ENCODE measurements around the gene TNIP1.

TNIP1 gene

DNA sequence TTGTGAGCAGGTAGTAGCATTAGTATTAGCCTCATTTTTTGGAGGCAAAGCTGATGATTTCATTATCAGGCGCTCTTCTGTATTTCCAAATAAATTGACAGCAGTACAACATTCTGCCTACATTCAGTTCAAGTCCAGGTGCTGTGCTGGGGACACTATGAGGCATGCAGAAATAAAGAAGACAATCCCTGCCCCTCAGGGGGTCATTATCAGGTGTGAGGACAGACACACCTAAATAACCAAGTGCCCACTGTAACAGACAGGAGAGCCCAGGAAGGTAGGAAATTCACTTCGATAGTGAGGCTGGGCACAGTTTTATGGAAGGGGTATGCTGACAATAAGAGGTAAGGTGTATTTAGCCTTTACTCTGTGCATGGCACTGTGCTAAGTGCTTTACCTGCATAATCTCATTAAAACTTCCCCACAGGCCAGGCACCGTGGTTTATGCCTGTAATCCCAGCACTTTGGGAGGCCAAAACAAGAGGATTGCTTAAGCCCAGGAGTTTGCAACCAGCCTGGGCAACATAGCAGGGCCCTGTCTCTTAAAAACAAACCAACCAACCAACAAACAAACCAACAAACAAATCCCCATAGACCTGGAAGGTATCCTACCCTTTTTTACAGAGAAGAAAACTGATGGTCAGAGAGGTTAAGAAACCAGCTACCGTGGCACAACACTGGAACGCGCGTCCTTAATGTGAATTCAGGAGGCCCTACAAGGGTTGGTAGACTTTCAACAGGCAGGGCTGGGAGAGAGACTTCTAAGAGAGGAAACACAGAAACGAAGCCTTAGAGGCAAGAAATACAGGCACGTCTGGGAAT is 77.9 kb downstream of the TNIP1 start:
- no peaks in the 10 kb centered on the region for H3K9me3 ChIP-seq
- DNase-seq: no peak
- H3K27me3 ChIP-seq: no peaks in the 10 kb centered on the region
- TF ChIP-seq, protein P1, sequence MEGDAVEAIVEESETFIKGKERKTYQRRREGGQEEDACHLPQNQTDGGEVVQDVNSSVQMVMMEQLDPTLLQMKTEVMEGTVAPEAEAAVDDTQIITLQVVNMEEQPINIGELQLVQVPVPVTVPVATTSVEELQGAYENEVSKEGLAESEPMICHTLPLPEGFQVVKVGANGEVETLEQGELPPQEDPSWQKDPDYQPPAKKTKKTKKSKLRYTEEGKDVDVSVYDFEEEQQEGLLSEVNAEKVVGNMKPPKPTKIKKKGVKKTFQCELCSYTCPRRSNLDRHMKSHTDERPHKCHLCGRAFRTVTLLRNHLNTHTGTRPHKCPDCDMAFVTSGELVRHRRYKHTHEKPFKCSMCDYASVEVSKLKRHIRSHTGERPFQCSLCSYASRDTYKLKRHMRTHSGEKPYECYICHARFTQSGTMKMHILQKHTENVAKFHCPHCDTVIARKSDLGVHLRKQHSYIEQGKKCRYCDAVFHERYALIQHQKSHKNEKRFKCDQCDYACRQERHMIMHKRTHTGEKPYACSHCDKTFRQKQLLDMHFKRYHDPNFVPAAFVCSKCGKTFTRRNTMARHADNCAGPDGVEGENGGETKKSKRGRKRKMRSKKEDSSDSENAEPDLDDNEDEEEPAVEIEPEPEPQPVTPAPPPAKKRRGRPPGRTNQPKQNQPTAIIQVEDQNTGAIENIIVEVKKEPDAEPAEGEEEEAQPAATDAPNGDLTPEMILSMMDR (IDR thresholded peaks at IDR 0.05; ENCODE audit: low read depth, low read length): no peak
- no peaks in the 10 kb centered on the region for H3K36me3 ChIP-seq
- H3K4me1 ChIP-seq: no peaks in the 10 kb centered on the region
- no peak overlapping the region for H3K4me3 ChIP-seq (ENCODE audit: low read depth, low read length)

DNA sequence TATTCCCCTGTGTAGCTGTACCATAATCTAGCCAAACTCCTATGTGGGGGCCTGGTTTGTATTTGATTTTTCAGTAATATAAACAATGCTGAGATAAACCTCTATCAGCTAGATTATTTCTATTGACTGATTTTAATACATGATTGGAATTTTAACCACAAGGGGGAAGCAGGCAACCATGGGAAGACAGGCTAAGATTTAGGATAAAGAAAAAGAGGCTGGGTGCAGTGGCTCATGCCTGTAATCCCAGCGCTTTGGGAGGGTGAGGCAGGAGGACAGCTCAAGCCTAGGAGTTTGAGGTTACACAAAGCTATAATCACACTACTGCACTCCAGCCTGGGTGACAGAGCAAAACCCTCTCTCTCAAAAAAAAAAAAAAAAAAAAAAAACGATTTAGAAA is 78.6 kb downstream of the TNIP1 start:
- Histone ChIP-seq H3K4me3 (ENCODE audit: low read depth, low read length) (no peak overlapping the region), H3K27me3 (no peaks in the 10 kb centered on the region), H3K9me3 (no peaks in the 10 kb centered on the region), H3K36me3 (no peaks in the 10 kb centered on the region), H3K4me1 (no peaks in the 10 kb centered on the region)
- no peak for DNase-seq
- TF ChIP-seq, protein P1 (IDR thresholded peaks at IDR 0.05; ENCODE audit: low read depth, low read length): peak; percentile 43

DNA sequence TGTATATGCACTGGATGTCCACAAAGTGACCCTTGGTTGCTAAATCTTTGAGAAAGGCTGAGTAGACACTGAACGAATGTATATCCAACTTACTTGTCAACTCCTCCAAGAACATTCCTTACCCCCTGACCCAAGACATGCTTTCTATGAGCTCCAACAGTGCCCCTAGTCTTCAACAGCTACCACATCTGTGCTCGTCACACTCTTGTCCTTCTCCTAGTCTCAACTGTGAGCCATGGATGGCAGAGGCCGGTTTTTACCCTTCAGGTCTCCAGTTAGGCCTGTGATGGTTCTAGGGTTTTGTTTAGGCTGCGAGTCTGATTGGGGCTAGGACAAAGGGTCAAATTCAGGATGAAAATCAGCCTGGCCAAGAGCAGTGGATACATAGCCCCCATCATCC is 79.4 kb downstream of the TNIP1 start:
- TF ChIP-seq, protein P1 (IDR thresholded peaks at IDR 0.05; ENCODE audit: low read depth, low read length): no peak
- Histone ChIP-seq H3K4me3 (ENCODE audit: low read depth, low read length) (no peak overlapping the region), H3K4me1 (no peaks in the 10 kb centered on the region), H3K36me3 (no peaks in the 10 kb centered on the region), H3K9me3 (no peaks in the 10 kb centered on the region), H3K27me3 (no peaks in the 10 kb centered on the region)
- DNase-seq: no peak

DNA sequence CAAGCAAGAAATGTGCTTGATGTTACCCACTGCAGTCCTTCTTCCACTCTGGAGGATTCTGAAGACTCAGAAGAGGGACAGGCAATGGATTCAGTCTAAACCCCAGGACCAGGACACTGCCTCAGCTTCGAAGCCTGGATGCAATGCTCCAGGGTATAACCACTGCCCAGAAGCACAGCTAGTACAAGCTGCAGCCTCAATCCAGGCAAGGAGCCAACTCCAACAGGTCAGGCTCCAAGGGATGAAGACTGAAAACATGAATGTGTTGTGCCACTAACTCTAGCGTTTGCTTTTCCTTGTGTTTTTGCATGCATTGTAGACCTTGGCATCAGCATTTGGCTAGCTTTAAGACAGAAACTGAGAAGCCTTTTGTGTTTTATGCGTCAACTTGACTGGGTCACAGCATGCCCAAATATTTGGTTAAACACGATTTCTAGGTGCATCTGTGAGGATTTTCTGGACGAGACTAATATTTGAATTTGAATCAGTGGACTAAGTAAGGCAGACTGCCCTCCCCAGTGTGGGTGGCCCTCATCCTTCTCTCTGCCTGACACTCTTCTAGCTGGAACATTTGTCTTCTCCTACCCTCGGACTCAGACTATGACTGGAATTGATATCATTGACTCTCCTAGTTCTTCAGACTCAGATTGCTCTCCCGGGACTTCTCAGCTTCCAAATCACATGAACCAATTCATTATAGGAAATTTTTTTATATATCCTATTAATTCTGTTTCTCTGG is 81.0 kb downstream of the TNIP1 start:
- TF ChIP-seq, protein P1 (IDR thresholded peaks at IDR 0.05; ENCODE audit: low read depth, low read length): no peak
- Histone ChIP-seq H3K4me1 (no peaks in the 10 kb centered on the region), H3K4me3 (ENCODE audit: low read depth, low read length) (no peak overlapping the region), H3K27me3 (no peaks in the 10 kb centered on the region), H3K9me3 (no peaks in the 10 kb centered on the region), H3K36me3 (no peaks in the 10 kb centered on the region)
- DNase-seq: no peak

DNA sequence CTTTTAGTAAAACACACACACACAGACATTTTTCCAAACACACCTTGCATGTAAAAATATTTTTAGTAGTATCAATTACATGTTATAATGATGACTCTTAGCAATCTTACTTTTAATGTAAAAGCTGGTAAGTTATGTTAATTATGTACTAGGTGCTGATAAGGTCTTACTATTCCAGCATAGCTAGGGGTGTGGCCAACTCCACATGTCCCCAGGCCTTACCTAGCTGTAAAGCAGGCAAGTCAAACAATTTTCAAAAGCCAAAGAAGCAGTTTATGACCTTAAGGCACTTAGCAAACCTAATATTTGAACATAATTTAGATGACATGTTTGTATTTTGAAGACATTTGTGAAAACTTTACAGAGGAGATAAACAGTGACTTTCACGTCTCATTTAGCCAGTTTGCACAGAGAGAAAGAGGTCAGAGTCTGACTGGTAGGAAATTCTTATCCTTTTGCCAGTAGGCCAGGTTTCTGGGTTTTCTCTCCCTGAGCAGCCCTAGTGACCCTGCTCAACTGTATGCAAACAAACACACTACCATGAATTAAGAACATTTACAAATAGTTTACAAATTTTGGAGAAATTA is 86.9 kb downstream of the TNIP1 start:
- H3K36me3 ChIP-seq: no peaks in the 10 kb centered on the region
- H3K4me3 ChIP-seq (ENCODE audit: low read depth, low read length): no peak overlapping the region
- H3K9me3 ChIP-seq: no peaks in the 10 kb centered on the region
- DNase-seq: no peak
- TF ChIP-seq, protein P1 (IDR thresholded peaks at IDR 0.05; ENCODE audit: low read depth, low read length): no peak
- no peaks in the 10 kb centered on the region for H3K4me1 ChIP-seq
- no peaks in the 10 kb centered on the region for H3K27me3 ChIP-seq
